ENCODE measurements around the gene SLC12A6.
"Not testable (repeated sequence)": the region's sequence is repeated elsewhere in the genome, so short reads cannot be mapped to it uniquely, and the experiment has no call there.

The SLC12A6 gene

GRCh38 chr15:34353627-34354026, 16.0 kb upstream of the SLC12A6 start:
- H3K4me3 Mint-ChIP-seq = no peak overlapping the region
- no peak overlapping the region for H3K27ac Mint-ChIP-seq
- peaks cover 21% of the 10 kb centered on the region for H3K36me3 Mint-ChIP-seq (ENCODE audit: low read depth)
- no peaks in the 10 kb centered on the region for H3K27me3 Mint-ChIP-seq (ENCODE audit: low read depth)
- H3K9me3 Mint-ChIP-seq = no peaks in the 10 kb centered on the region
- no peak for TF ChIP-seq CTCF (IDR thresholded peaks at IDR 0.05; ENCODE audit: unreplicated experiment in 3 of 3)
- no peaks in the 10 kb centered on the region for H3K4me1 Mint-ChIP-seq

GRCh38 chr15:34352996-34353395, 15.4 kb upstream of the SLC12A6 start:
- not testable (repeated sequence) for H3K27me3 Mint-ChIP-seq (ENCODE audit: low read depth); H3K4me1 Mint-ChIP-seq; H3K27ac Mint-ChIP-seq

DNA sequence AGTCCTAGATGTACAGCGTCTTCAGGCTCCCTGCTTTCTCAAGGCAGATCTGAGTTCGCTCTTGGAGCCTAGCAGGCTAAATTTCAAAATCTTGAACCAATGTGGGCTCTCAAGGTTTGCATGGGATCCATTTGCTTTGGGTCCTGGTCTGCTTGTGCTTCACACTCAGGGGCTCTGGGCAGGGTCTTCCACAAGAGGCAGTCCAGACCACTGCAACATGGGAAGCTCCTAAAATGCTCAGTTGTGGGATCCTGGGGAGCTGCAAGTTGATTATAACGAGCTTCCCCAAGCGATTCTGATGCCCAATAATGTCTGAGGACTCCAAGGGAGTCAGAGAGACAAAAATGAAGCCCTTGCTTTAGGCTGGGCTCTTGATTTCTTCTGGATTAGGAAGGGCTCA, 12.2 kb upstream of the SLC12A6 start:
- Mint-ChIP-seq H3K36me3 (ENCODE audit: low read depth) (no peaks in the 10 kb centered on the region), H3K27me3 (ENCODE audit: low read depth) (no peaks in the 10 kb centered on the region), H3K9me3 (no peaks in the 10 kb centered on the region), H3K27ac (no peak overlapping the region), H3K4me3 (no peak overlapping the region), H3K4me1 (no peaks in the 10 kb centered on the region)
- TF ChIP-seq CTCF (IDR thresholded peaks at IDR 0.05; ENCODE audit: unreplicated experiment in 3 of 3) = no peak

More at GRCh38 chr15:34352996-34353395, 15.4 kb upstream of the SLC12A6 start:
- H3K36me3 Mint-ChIP-seq (ENCODE audit: low read depth) = peaks cover 18% of the 10 kb centered on the region
- not testable (repeated sequence) for H3K9me3 Mint-ChIP-seq, H3K4me3 Mint-ChIP-seq

GRCh38 chr15:34348735-34349300, 11.2 kb upstream of the SLC12A6 start:
- Mint-ChIP-seq H3K27ac (no peak overlapping the region), H3K4me3 (no peak overlapping the region), H3K4me1 (no peaks in the 10 kb centered on the region), H3K27me3 (ENCODE audit: low read depth) (no peaks in the 10 kb centered on the region), H3K36me3 (ENCODE audit: low read depth) (no peaks in the 10 kb centered on the region), H3K9me3 (no peaks in the 10 kb centered on the region)
- no peak for TF ChIP-seq CTCF (IDR thresholded peaks at IDR 0.05; ENCODE audit: unreplicated experiment in 3 of 3)

- H3K9me3 Mint-ChIP-seq = no peaks in the 10 kb centered on the region
- H3K4me1 Mint-ChIP-seq = no peaks in the 10 kb centered on the region
- no peaks in the 10 kb centered on the region for H3K36me3 Mint-ChIP-seq (ENCODE audit: low read depth)
- no peak overlapping the region for H3K27ac Mint-ChIP-seq
- H3K27me3 Mint-ChIP-seq (ENCODE audit: low read depth) = no peaks in the 10 kb centered on the region
- H3K4me3 Mint-ChIP-seq = no peak overlapping the region
- TF ChIP-seq CTCF (IDR thresholded peaks at IDR 0.05; ENCODE audit: unreplicated experiment in 3 of 3) = no peak
These were observed 10.5 kb upstream of the SLC12A6 start for GRCh38 chr15:34347951-34348638.

- Mint-ChIP-seq H3K36me3 (ENCODE audit: low read depth) (peaks cover 16% of the 10 kb centered on the region), H3K27ac (peak within 1 kb of the TSS in 2 of 3 experiments; percentile 90), H3K4me1 (peaks cover 10% of the 10 kb centered on the region), H3K27me3 (ENCODE audit: low read depth) (no peaks in the 10 kb centered on the region), H3K9me3 (no peaks in the 10 kb centered on the region), H3K4me3 (peak within 1 kb of the TSS in 1 of 3 experiments; percentile 95)
- peak; percentile 94 to 95 (median 94) for TF ChIP-seq CTCF (IDR thresholded peaks at IDR 0.05; ENCODE audit: unreplicated experiment in 3 of 3)
These were observed 5.4 kb upstream of the SLC12A6 start, which contains the start of the genes NOP10 and NUTM1 for GRCh38 chr15:34342737-34343575. NOP10 (minus strand) TSS chr15:34343136; CDS start chr15:34343073, 63 bp downstream. NUTM1 (plus strand) TSS chr15:34343315; CDS start chr15:34343697, 382 bp downstream.

DNA sequence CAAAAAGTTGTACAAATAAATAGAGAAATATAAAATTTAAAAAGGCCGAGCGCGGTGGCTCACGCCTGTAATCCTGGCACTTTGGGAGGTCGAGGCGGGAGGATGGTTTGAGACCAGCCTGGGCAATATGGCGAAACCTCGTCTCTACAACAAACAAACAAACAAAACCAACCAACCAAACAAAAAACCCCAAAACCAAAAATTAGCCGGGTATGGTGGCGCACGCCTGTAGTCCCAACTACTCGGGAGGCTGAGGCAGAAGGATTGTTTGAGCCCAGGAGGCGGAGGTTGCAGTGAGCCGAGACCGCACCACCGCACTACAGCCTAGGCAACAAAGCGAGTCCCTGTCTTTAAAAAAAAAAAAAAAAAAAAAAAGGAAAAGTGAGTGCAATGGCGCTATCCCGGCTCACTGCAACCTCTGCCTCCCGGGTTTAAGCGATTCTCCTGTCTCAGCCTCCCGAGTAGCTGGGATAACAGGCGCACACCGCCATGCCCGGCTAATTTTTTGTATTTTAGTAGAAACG, 4.7 kb upstream of the SLC12A6 start:
- peak overlapping the region in 2 of 3 experiments; percentile 90 for H3K27ac Mint-ChIP-seq
- H3K9me3 Mint-ChIP-seq; H3K4me1 Mint-ChIP-seq; H3K27me3 Mint-ChIP-seq (ENCODE audit: low read depth): not testable (repeated sequence)
- H3K36me3 Mint-ChIP-seq (ENCODE audit: low read depth) = peaks cover 16% of the 10 kb centered on the region
- H3K4me3 Mint-ChIP-seq = peak overlapping the region in 1 of 3 experiments; percentile 95
